HepG2 (cell line): ENCODE data around the gene MT1A. TPM values are rescaled to one million over a fixed set of nuclear protein-coding genes. Genes with fewer than 3 reads are reported as not detected.

ENCODE experiments used
- AGO2 ChIP-seq: fragments of 200-400 bp; formaldehyde crosslinking; optimal IDR thresholded peaks from 2 replicates; pipeline ENCODE3; 2017; ENCODE audit warnings: mild to moderate bottlenecking, low read depth, low read length, moderate library complexity
- ARID2 ChIP-seq: sonication (generic); formaldehyde crosslinking; IDR thresholded peaks from 2 replicates; pipeline ENCODE4 v1.8.1; 2022; ENCODE audit warnings: mild to moderate bottlenecking, missing genetic modification reagents, borderline replicate concordance
- DR1 ChIP-seq: sonication (generic); formaldehyde crosslinking; IDR thresholded peaks from 2 replicates; pipeline ENCODE4 v1.8.0; 2021; ENCODE audit warnings: mild to moderate bottlenecking, missing genetic modification reagents, inconsistent platforms
- ERF ChIP-seq: IDR thresholded peaks from 2 replicates; pipeline ENCODE4 v1.6.1; 2018; ENCODE audit warnings: missing biosample characterization, missing genetic modification reagents
- GPN1 ChIP-seq: sonication (generic); formaldehyde crosslinking; IDR thresholded peaks from 2 replicates; pipeline ENCODE4 v1.5.1; 2020; ENCODE audit warnings: missing genetic modification reagents, borderline replicate concordance
- MED13 ChIP-seq: sonication (generic); formaldehyde crosslinking; IDR thresholded peaks from 2 replicates; pipeline ENCODE4 v1.5.0; 2020; ENCODE audit warnings: missing genetic modification reagents
- U2AF2 ChIP-seq: fragments of 200-400 bp; formaldehyde crosslinking; IDR thresholded peaks from 2 replicates; pipeline ENCODE4 v1.6.1; 2017; ENCODE audit warnings: low read depth, mild to moderate bottlenecking, low read length
- ZFP36L2 ChIP-seq: sonication (generic); formaldehyde crosslinking; IDR thresholded peaks from 2 replicates; pipeline ENCODE4 v1.4.0; 2020; ENCODE audit warnings: missing genetic modification reagents
- ZNF224 ChIP-seq: sonication (generic); formaldehyde crosslinking; IDR thresholded peaks from 2 replicates; pipeline ENCODE4 v1.5.0; 2020; ENCODE audit warnings: mild to moderate bottlenecking, missing genetic modification reagents
- ZNF451 ChIP-seq: sonication (generic); formaldehyde crosslinking; IDR thresholded peaks from 2 replicates; pipeline ENCODE4 v1.5.0; 2020; ENCODE audit warnings: mild to moderate bottlenecking, missing genetic modification reagents
- ZNF605 ChIP-seq: sonication (generic); formaldehyde crosslinking; IDR thresholded peaks from 2 replicates; pipeline ENCODE4 v1.8.0; 2022; ENCODE audit warnings: mild to moderate bottlenecking, missing genetic modification reagents
- polyA plus RNA-seq, 8 experiments: library from polyadenylated mRNA; depleted of rRNA in 3 of 8; stranded (reverse) in 7 of 8; unstranded in 1 of 8; fragments of >200 nt; fragmentation: Illumina TruSeq in 4 of 8; extraction: Trizol in 4 of 8; gene quantifications; 2 replicates each; pipeline versions ENCODE4 v1.2.1 to v1.2.3, GENCODE V29; 2011 to 2016; ENCODE audit warnings: low read depth in 4 of 8, missing spikeins in 1 of 8, mixed read lengths in 1 of 8; ENCODE audit not compliant: insufficient read depth in 1 of 8
- total RNA-seq, 5 experiments: library from RNA; depleted of rRNA; stranded (reverse); fragments of >200 nt; fragmentation: Illumina TruSeq; extraction: Trizol; gene quantifications; 2 replicates each; pipeline ENCODE4 v1.2.3, GENCODE V29; 2016; ENCODE audit warnings: low read depth in 1 of 5
- TF ChIP-seq, protein P1 (sequence below): IDR thresholded peaks from 2 replicates; pipeline ENCODE4 v1.6.1; 2016; ENCODE audit warnings: low read depth, borderline replicate concordance
- TF ChIP-seq, protein P2 (sequence below): sonication (generic); formaldehyde crosslinking; IDR thresholded peaks from 2 replicates; pipeline ENCODE4 v1.4.0; 2020; ENCODE audit warnings: mild to moderate bottlenecking, missing genetic modification reagents
- TF ChIP-seq, protein P3 (sequence below): sonication (generic); formaldehyde crosslinking; IDR thresholded peaks from 2 replicates; pipeline ENCODE4 v1.5.0; 2020; ENCODE audit warnings: missing genetic modification reagents
- TF ChIP-seq, protein P4 (sequence below): IDR thresholded peaks from 2 replicates; pipeline ENCODE4 v1.6.1; 2016; ENCODE audit warnings: missing compliant biosample characterization, missing genetic modification reagents, borderline replicate concordance
- TF ChIP-seq, protein P5 (sequence below): sonication (generic); formaldehyde crosslinking; conservative IDR thresholded peaks from 2 replicates; pipeline ENCODE4 v1.8.0; 2022; ENCODE audit warnings: missing genetic modification reagents
- TF ChIP-seq, protein P6 (sequence below): sonication (generic); formaldehyde crosslinking; IDR thresholded peaks from 2 replicates; pipeline ENCODE4 v1.4.0; 2020; ENCODE audit warnings: missing genetic modification reagents
- TF ChIP-seq, protein P7 (sequence below): sonication (generic); formaldehyde crosslinking; IDR thresholded peaks from 2 replicates; pipeline ENCODE4 v1.5.0; 2020; ENCODE audit warnings: mild to moderate bottlenecking, missing genetic modification reagents
- TF ChIP-seq, protein P8 (sequence below): IDR thresholded peaks from 2 replicates; pipeline ENCODE4 v1.6.1; 2018; ENCODE audit warnings: missing genetic modification reagents

Gene MT1A
- total and polyA plus RNA-seq, 2 of the 13 experiments (the other 11 are each of a cell fraction or from before 2014, with no cell fraction given), result 8.3 to 10.4 TPM

DNA sequence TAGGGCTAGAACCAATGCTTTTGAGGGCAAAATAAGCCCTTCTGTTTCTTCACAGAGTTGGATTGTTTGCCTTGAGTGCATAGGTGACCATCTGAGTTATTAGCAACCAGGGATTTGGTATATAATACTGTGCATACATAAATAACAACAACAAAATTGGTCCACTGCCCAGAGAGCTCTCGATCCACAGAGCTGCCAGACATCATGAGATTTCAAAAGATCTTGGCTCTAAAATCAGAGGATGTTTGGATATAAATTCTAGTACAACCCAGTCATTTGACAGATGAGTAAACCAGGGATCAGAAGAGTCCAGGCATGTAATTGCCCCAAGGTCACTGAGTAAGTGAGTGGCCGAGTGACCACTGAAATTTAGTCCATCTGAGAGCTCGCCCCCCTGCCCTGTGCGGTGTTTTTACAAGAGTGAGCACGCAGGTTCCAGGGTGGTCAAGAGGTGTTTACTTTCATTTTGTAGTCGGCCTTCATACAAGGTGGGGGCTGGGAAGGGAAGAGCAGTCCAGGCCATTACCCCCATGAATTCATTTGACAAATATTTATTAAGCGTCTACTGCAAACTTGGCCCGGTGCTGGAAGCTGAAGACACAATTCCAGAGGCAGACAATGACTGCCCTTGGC, 31.9 kb upstream of the MT1A start (continued):
- TF ChIP-seq, protein P1, sequence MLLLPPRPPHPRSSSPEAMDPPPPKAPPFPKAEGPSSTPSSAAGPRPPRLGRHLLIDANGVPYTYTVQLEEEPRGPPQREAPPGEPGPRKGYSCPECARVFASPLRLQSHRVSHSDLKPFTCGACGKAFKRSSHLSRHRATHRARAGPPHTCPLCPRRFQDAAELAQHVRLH, result no peak
- TF ChIP-seq, protein P2, sequence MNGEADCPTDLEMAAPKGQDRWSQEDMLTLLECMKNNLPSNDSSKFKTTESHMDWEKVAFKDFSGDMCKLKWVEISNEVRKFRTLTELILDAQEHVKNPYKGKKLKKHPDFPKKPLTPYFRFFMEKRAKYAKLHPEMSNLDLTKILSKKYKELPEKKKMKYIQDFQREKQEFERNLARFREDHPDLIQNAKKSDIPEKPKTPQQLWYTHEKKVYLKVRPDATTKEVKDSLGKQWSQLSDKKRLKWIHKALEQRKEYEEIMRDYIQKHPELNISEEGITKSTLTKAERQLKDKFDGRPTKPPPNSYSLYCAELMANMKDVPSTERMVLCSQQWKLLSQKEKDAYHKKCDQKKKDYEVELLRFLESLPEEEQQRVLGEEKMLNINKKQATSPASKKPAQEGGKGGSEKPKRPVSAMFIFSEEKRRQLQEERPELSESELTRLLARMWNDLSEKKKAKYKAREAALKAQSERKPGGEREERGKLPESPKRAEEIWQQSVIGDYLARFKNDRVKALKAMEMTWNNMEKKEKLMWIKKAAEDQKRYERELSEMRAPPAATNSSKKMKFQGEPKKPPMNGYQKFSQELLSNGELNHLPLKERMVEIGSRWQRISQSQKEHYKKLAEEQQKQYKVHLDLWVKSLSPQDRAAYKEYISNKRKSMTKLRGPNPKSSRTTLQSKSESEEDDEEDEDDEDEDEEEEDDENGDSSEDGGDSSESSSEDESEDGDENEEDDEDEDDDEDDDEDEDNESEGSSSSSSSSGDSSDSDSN (CRISPR knock-in tag), result peak; percentile 51; the same call in 1 of the 2 replicates
- TF ChIP-seq AGO2 (no peak), DR1 (CRISPR knock-in tag) (no peak), GPN1 (CRISPR knock-in tag) (no peak), ZNF605 (peak; percentile 4; the same call in 1 of the 2 replicates), ZNF224 (CRISPR knock-in tag) (no peak; the same call in none of the 2 replicates), ARID2 (CRISPR knock-in tag) (no peak), MED13 (CRISPR knock-in tag) (no peak), ERF (no peak), U2AF2 (no peak), ZNF451 (no peak), ZFP36L2 (no peak)
- TF ChIP-seq, protein P3, sequence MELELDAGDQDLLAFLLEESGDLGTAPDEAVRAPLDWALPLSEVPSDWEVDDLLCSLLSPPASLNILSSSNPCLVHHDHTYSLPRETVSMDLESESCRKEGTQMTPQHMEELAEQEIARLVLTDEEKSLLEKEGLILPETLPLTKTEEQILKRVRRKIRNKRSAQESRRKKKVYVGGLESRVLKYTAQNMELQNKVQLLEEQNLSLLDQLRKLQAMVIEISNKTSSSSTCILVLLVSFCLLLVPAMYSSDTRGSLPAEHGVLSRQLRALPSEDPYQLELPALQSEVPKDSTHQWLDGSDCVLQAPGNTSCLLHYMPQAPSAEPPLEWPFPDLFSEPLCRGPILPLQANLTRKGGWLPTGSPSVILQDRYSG (CRISPR knock-in tag), result peak; percentile 83; the same call in 1 of the 2 replicates
- TF ChIP-seq, protein P4, sequence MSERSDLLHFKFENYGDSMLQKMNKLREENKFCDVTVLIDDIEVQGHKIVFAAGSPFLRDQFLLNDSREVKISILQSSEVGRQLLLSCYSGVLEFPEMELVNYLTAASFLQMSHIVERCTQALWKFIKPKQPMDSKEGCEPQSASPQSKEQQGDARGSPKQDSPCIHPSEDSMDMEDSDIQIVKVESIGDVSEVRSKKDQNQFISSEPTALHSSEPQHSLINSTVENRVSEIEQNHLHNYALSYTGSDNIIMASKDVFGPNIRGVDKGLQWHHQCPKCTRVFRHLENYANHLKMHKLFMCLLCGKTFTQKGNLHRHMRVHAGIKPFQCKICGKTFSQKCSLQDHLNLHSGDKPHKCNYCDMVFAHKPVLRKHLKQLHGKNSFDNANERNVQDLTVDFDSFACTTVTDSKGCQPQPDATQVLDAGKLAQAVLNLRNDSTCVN (CRISPR knock-in tag), result no peak
- TF ChIP-seq, protein P5, sequence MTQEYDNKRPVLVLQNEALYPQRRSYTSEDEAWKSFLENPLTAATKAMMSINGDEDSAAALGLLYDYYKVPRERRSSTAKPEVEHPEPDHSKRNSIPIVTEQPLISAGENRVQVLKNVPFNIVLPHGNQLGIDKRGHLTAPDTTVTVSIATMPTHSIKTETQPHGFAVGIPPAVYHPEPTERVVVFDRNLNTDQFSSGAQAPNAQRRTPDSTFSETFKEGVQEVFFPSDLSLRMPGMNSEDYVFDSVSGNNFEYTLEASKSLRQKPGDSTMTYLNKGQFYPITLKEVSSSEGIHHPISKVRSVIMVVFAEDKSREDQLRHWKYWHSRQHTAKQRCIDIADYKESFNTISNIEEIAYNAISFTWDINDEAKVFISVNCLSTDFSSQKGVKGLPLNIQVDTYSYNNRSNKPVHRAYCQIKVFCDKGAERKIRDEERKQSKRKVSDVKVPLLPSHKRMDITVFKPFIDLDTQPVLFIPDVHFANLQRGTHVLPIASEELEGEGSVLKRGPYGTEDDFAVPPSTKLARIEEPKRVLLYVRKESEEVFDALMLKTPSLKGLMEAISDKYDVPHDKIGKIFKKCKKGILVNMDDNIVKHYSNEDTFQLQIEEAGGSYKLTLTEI (CRISPR knock-in tag), result no peak
- TF ChIP-seq, protein P6, sequence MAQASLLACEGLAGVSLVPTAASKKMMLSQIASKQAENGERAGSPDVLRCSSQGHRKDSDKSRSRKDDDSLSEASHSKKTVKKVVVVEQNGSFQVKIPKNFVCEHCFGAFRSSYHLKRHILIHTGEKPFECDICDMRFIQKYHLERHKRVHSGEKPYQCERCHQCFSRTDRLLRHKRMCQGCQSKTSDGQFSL, result 0 out of 2 replicates have a peak, but pooled peaks have one; percentile 36
- TF ChIP-seq, protein P7, sequence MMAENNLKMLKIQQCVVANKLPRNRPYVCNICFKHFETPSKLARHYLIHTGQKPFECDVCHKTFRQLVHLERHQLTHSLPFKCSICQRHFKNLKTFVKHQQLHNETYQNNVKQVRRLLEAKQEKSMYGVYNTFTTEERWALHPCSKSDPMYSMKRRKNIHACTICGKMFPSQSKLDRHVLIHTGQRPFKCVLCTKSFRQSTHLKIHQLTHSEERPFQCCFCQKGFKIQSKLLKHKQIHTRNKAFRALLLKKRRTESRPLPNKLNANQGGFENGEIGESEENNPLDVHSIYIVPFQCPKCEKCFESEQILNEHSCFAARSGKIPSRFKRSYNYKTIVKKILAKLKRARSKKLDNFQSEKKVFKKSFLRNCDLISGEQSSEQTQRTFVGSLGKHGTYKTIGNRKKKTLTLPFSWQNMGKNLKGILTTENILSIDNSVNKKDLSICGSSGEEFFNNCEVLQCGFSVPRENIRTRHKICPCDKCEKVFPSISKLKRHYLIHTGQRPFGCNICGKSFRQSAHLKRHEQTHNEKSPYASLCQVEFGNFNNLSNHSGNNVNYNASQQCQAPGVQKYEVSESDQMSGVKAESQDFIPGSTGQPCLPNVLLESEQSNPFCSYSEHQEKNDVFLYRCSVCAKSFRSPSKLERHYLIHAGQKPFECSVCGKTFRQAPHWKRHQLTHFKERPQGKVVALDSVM (CRISPR knock-in tag), result no peak
- TF ChIP-seq, protein P8, sequence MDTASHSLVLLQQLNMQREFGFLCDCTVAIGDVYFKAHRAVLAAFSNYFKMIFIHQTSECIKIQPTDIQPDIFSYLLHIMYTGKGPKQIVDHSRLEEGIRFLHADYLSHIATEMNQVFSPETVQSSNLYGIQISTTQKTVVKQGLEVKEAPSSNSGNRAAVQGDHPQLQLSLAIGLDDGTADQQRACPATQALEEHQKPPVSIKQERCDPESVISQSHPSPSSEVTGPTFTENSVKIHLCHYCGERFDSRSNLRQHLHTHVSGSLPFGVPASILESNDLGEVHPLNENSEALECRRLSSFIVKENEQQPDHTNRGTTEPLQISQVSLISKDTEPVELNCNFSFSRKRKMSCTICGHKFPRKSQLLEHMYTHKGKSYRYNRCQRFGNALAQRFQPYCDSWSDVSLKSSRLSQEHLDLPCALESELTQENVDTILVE (CRISPR knock-in tag), result peak; percentile 74
